HG03571 (cell line): Measurements from ENCODE around the gene ROR1.

ENCODE experiments used
- ATAC-seq: cut with Tn5 transposase; IDR thresholded peaks from one replicate; pipeline ENCODE4 v1.9.1; 2021; ENCODE audit not compliant: unreplicated experiment

The ROR1 gene

GRCh38 chr1:63987628-63988024 is 213.8 kb downstream of the ROR1 start:
- ATAC-seq = no peak

GRCh38 chr1:63988941-63989340 is 215.1 kb downstream of the ROR1 start:
- ATAC-seq = no peak

GRCh38 chr1:63991685-63992084 is 217.9 kb downstream of the ROR1 start:
- no peak for ATAC-seq

- ATAC-seq = no peak
Measured at GRCh38 chr1:64000021-64000420, 226.2 kb downstream of the ROR1 start.

- ATAC-seq = no peak
Measured at GRCh38 chr1:64001038-64001437, 227.2 kb downstream of the ROR1 start.

- no peak for ATAC-seq
Measured at GRCh38 chr1:64004451-64005025, 230.7 kb downstream of the ROR1 start.

- no peak for ATAC-seq
Measured at GRCh38 chr1:64005801-64006200, 232.0 kb downstream of the ROR1 start.

- ATAC-seq = no peak
Measured at GRCh38 chr1:64006276-64007051, 232.6 kb downstream of the ROR1 start.

GRCh38 chr1:64010316-64010715 is 236.5 kb downstream of the ROR1 start:
- no peak for ATAC-seq

GRCh38 chr1:64013395-64013794 is 239.6 kb downstream of the ROR1 start:
- ATAC-seq = no peak

- no peak for ATAC-seq
Measured at GRCh38 chr1:64019818-64020217, 246.0 kb downstream of the ROR1 start.

GRCh38 chr1:64021066-64021465 is 247.2 kb downstream of the ROR1 start:
- ATAC-seq = no peak

- ATAC-seq = no peak
Measured at GRCh38 chr1:64025051-64025450, 251.2 kb downstream of the ROR1 start.

GRCh38 chr1:64029037-64029436 is 255.2 kb downstream of the ROR1 start:
- ATAC-seq = no peak

- no peak for ATAC-seq
Measured at GRCh38 chr1:64030411-64030810, 256.6 kb downstream of the ROR1 start.

GRCh38 chr1:64031236-64031635 is 257.4 kb downstream of the ROR1 start:
- no peak for ATAC-seq

- no peak for ATAC-seq
Measured at GRCh38 chr1:64033667-64034220, 259.9 kb downstream of the ROR1 start.

- ATAC-seq = no peak
Measured at GRCh38 chr1:64036549-64036948, 262.7 kb downstream of the ROR1 start.

- no peak for ATAC-seq
Measured at GRCh38 chr1:64038119-64038518, 264.3 kb downstream of the ROR1 start.

GRCh38 chr1:64038965-64039364 is 265.1 kb downstream of the ROR1 start:
- no peak for ATAC-seq

- ATAC-seq = no peak
Measured at GRCh38 chr1:64039390-64039926, 265.6 kb downstream of the ROR1 start.
